ENCODE results near the gene NOTCH2.

Gene NOTCH2

DNA sequence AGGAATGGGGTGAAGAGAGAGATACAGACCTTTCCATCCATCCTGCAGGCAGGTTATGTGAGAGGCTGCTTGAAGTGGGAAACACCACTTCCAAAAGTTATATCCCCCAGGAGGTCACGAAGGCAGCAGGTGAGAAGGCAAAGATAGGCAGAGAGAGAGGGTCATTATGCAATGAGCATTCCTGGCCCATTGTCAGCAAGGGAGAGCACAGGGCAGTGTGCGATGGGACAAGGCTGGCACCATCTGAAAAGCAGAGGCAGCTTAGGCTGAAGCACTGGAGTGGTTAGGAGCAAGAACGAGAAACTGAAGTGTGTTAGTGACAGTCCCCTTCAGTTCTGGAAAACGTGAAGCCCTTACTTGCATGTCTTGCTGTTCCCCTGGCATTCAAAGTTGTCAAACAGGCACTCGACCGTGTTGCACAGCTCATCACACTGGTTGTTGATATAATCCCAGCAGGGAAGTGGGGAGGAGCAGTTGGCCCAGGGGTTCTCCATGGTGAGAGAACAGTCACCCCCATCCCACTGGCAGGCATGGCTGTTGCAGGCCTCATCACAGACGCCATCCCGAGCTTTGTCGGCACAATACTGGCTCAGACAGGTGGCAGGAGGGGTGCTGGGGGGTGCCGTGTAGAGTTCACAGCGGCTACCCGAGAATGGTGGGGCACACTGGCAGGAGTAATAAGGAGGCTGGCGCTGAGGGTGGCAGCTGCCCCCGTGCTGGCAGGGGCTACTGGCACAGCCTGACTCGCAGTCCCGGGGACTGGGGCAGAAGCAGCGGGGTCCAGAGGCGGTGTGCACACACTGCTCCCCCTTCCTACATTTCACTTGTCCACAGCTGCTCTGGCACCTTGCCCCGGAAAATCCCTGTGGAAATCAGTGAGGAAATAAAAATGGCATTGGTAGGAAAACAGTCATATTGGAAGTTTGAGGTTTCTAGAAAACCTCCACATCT lies 144.2 kb downstream of the NOTCH2 start:
- H3K4me1 Mint-ChIP-seq = no peaks in the 10 kb centered on the region
- H3K36me3 Mint-ChIP-seq (ENCODE audit: low read depth) = peaks cover 88% of the 10 kb centered on the region
- no peaks in the 10 kb centered on the region for H3K9me3 Mint-ChIP-seq
- no peak for TF ChIP-seq CTCF (IDR thresholded peaks at IDR 0.05; ENCODE audit: unreplicated experiment in 3 of 3)
- peak overlapping the region in 1 of 3 experiments; percentile 5 for H3K27ac Mint-ChIP-seq
- no peaks in the 10 kb centered on the region for H3K27me3 Mint-ChIP-seq (ENCODE audit: low read depth)
- no peak overlapping the region for H3K4me3 Mint-ChIP-seq

DNA sequence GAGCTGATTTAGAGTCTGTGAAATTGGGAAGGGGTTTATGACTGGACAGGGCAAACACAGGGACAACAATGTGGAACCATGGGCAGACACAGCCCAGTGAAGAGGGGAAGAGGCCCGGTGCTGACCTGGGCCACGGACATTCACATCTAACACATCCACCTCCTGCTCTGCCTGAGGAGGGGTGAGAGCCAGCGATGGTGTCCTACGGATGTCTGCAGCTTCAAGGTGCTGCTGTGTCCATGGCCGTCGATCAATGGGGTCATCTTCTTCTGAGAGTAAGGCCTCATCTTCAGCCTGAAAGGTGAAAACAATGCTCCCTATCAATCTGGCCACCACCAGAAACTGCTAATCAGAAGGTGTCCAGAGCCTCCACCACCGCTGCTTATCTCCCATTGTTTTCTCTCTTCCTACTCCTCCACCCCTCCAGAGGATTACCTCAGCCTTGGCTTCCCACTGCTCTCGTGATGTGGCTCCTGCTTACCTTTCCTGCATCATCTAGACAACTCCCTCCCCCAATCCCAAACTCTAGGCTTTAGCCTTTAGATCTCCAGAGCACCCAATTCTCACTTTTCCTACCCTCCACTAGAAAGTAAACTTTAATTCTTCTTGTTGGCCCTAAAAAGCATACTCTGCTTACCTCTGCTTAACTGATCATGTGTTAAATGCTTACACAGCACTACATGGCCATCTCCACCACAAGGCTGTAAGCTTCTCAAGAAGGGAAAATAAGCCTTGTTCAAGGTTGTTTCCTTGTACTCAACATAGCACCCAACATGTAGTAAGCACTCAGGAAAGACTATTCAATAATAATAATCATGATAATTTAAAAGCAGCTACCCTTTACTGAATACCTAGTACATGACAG lies 149.1 kb downstream of the NOTCH2 start:
- no peaks in the 10 kb centered on the region for H3K27me3 Mint-ChIP-seq (ENCODE audit: low read depth)
- TF ChIP-seq CTCF (IDR thresholded peaks at IDR 0.05; ENCODE audit: unreplicated experiment in 3 of 3) = no peak
- H3K4me1 Mint-ChIP-seq = no peaks in the 10 kb centered on the region
- H3K27ac Mint-ChIP-seq = peak overlapping the region in 1 of 3 experiments; percentile 42
- H3K4me3 Mint-ChIP-seq = no peak overlapping the region
- no peaks in the 10 kb centered on the region for H3K9me3 Mint-ChIP-seq
- peaks cover 93% of the 10 kb centered on the region for H3K36me3 Mint-ChIP-seq (ENCODE audit: low read depth)

DNA sequence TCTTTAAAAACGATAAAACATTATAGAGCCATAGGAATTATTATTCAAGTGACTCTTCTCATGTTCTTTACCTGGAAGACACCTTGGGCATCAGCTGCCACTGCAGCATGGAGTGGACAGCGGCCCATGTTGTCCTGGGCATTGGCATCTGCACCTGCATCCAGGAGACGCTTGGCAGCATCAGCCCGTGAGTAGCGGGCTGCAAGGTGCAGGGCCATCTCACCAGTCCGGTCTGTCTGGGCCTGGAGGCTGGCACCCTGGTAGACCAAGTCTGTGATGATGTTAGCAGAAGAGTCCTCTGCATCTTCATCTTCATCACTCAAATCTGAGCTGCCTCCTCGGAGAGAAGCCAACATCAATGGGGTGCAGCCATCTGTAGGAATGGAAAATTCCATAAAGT lies 150.2 kb downstream of the NOTCH2 start:
- H3K4me3 Mint-ChIP-seq = no peak overlapping the region
- no peaks in the 10 kb centered on the region for H3K9me3 Mint-ChIP-seq
- no peaks in the 10 kb centered on the region for H3K4me1 Mint-ChIP-seq
- no peaks in the 10 kb centered on the region for H3K27me3 Mint-ChIP-seq (ENCODE audit: low read depth)
- peaks cover 92% of the 10 kb centered on the region for H3K36me3 Mint-ChIP-seq (ENCODE audit: low read depth)
- no peak overlapping the region for H3K27ac Mint-ChIP-seq
- TF ChIP-seq CTCF (IDR thresholded peaks at IDR 0.05; ENCODE audit: unreplicated experiment in 3 of 3) = no peak

DNA sequence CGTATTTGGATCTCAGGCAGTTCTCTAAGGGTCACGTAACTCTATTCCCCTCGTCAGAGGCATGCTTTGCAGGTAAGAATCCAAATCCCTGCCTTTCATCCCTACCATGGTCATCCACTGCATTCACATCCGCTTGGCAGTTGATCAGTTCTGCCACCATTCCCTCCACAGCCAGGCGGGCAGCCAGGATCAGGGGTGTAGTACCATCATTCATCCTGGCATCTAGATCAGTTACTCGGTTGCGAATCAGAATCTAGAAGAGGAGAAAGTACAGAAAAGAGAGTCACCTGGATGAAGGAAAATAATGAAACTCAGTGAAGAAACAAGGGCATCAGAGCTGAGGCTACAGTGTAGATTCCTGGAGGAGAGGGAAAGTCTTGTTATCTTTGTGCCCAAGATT lies 151.2 kb downstream of the NOTCH2 start:
- Mint-ChIP-seq H3K4me3 (no peak overlapping the region), H3K36me3 (ENCODE audit: low read depth) (peaks cover 90% of the 10 kb centered on the region), H3K4me1 (no peaks in the 10 kb centered on the region), H3K27me3 (ENCODE audit: low read depth) (no peaks in the 10 kb centered on the region), H3K27ac (no peak overlapping the region), H3K9me3 (no peaks in the 10 kb centered on the region)
- TF ChIP-seq CTCF (IDR thresholded peaks at IDR 0.05; ENCODE audit: unreplicated experiment in 3 of 3) = no peak

DNA sequence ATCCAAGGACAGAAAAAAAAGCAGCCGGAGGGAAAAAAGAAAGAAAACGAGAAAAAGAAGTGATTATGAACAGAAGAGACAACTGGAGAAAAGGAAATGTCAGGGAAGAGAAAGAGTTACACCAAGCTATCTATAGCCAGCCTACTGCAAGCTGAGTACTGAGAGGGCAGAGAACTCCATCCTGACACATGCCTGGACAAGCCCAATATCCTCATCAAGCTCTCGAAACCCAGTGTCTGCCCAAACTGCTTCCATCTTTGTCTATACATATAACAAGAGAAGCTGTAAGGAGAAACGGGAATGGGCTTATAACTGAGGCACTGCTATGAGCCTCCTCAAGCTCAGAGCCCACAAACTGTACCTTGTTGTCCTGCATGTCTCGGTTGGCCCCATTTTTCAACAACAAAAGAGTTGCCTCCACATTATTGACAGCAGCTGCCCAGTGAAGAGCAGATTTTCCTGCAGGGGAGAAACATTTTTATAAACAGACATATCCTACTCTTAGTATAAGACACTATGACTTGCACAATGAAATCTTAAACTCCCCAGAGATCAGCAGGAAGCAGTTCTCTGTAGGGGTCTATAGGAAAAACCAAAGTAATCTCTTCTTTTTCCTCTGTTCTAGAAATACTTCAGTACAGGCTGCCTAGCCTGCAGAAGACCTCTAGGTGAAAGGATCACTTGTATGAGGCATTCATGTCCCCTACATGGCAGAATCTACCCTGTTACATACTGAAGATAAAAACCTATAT lies 152.0 kb downstream of the NOTCH2 start:
- Mint-ChIP-seq H3K27me3 (ENCODE audit: low read depth) (no peaks in the 10 kb centered on the region), H3K9me3 (no peaks in the 10 kb centered on the region), H3K4me1 (no peaks in the 10 kb centered on the region), H3K27ac (peak overlapping the region in 2 of 3 experiments; percentile 2), H3K36me3 (ENCODE audit: low read depth) (peaks cover 90% of the 10 kb centered on the region), H3K4me3 (no peak overlapping the region)
- TF ChIP-seq CTCF (IDR thresholded peaks at IDR 0.05; ENCODE audit: unreplicated experiment in 3 of 3) = no peak
